OCI-LY3 (cell line): ENCODE measurements around the gene ARHGAP22.

ENCODE experiments used
- EZH2phosphoT487 ChIP-seq: fragments of 200-600 bp; shearing (Covaris generic); IDR thresholded peaks from 2 replicates; pipeline ENCODE4 v1.6.1; 2018; ENCODE audit warnings: antibody characterized with exemption, mixed run types, low read depth
- TF ChIP-seq, protein P1 (sequence below): fragments of 200-600, 300-600 bp; sonication (generic); IDR thresholded peaks from 2 replicates; pipeline ENCODE4 v1.5.1; 2014; ENCODE audit warnings: antibody characterized with exemption, low read length, low read depth

DNA sequence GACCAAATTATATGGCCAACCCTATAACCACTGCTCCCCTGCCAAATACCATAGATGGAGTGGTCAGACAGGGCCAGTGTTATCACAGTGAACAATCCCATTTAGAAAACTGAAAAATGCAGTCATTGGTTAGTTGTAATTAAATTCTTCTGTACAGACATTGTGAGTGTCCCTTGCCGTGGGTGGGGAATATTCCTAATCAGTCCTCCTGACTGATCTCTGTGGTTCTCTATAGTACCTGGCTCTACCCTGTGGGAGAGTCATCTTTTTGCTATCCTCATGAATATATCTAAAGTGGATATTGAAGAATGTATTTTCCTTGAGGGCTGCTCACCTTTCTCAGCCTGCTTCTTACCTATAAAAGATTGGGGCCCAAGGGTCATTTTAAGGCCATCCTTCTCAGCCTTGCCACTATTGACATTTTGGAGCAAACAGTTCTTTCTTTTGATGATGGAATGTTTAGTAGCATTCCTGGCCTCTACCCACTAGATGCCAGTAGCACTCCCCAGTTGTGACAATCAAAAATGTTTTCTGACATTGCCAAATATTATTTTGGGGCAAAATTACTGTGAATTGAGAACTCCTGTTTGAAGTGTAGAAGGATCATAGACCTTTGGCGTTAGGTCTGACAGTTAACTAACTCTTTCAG, 188.2 kb downstream of the ARHGAP22 start:
- TF ChIP-seq, protein P1, sequence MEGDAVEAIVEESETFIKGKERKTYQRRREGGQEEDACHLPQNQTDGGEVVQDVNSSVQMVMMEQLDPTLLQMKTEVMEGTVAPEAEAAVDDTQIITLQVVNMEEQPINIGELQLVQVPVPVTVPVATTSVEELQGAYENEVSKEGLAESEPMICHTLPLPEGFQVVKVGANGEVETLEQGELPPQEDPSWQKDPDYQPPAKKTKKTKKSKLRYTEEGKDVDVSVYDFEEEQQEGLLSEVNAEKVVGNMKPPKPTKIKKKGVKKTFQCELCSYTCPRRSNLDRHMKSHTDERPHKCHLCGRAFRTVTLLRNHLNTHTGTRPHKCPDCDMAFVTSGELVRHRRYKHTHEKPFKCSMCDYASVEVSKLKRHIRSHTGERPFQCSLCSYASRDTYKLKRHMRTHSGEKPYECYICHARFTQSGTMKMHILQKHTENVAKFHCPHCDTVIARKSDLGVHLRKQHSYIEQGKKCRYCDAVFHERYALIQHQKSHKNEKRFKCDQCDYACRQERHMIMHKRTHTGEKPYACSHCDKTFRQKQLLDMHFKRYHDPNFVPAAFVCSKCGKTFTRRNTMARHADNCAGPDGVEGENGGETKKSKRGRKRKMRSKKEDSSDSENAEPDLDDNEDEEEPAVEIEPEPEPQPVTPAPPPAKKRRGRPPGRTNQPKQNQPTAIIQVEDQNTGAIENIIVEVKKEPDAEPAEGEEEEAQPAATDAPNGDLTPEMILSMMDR, result no peak
- no peak for TF ChIP-seq EZH2phosphoT487
